ENCODE data around the gene LYVE1.
"Not testable (repeated sequence)": the region's sequence is repeated elsewhere in the genome, so short reads cannot be mapped to it uniquely, and the experiment has no call there.

LYVE1 gene
- total RNA-seq, result 0 reads per million in 2 donors

- no peak for DNase-seq
Observed at GRCh38 chr11:10568486-10568941, at the start of gene LYVE1. TSS of gene LYVE1 (minus strand) at chr11:10568665. CDS start at chr11:10568532, 133 bp downstream.

GRCh38 chr11:10617551-10617950, 49.1 kb upstream of the LYVE1 start:
- no peak for DNase-seq

- no peak for DNase-seq
Observed at GRCh38 chr11:10611979-10612862, 43.8 kb upstream of the LYVE1 start.

- no peak for DNase-seq
Observed at GRCh38 chr11:10609636-10610035, 41.2 kb upstream of the LYVE1 start.

- DNase-seq, result no peak
Observed at GRCh38 chr11:10608584-10608983, 40.1 kb upstream of the LYVE1 start.

- DNase-seq, result no peak
Observed at GRCh38 chr11:10607462-10608132, 39.1 kb upstream of the LYVE1 start.

GRCh38 chr11:10606536-10607208, 38.2 kb upstream of the LYVE1 start:
- no peak for DNase-seq

GRCh38 chr11:10605941-10606381, 37.5 kb upstream of the LYVE1 start:
- DNase-seq, result no peak

- DNase-seq, result no peak
Observed at GRCh38 chr11:10604798-10605197, 36.3 kb upstream of the LYVE1 start.

GRCh38 chr11:10604340-10604748, 35.9 kb upstream of the LYVE1 start:
- no peak for DNase-seq

GRCh38 chr11:10603721-10604297, 35.3 kb upstream of the LYVE1 start:
- no peak for DNase-seq

GRCh38 chr11:10602945-10603344, 34.5 kb upstream of the LYVE1 start:
- no peak for DNase-seq

- DNase-seq, result no peak
Observed at GRCh38 chr11:10602366-10602765, 33.9 kb upstream of the LYVE1 start.

- no peak for DNase-seq
Observed at GRCh38 chr11:10601837-10602236, 33.4 kb upstream of the LYVE1 start.

- DNase-seq, result no peak
Observed at GRCh38 chr11:10600570-10601248, 32.2 kb upstream of the LYVE1 start.

- no peak for DNase-seq
Observed at GRCh38 chr11:10599388-10600175, 31.1 kb upstream of the LYVE1 start.

GRCh38 chr11:10598816-10599215, 30.4 kb upstream of the LYVE1 start:
- no peak for DNase-seq

- no peak for DNase-seq
Observed at GRCh38 chr11:10597877-10598351, 29.4 kb upstream of the LYVE1 start.

- DNase-seq, result not testable (repeated sequence)
Observed at GRCh38 chr11:10595840-10596239, 27.4 kb upstream of the LYVE1 start.

- no peak for DNase-seq
Observed at GRCh38 chr11:10594407-10594806, 25.9 kb upstream of the LYVE1 start.

GRCh38 chr11:10592331-10592730, 23.9 kb upstream of the LYVE1 start:
- DNase-seq, result no peak
